NCI-H1092 (cell line): ENCODE data around the gene BARHL2.

ENCODE experiments used
- DNase-seq: peaks from one replicate; lab custom pipeline; 2025; lab: John Stamatoyannopoulos, UW

BARHL2 gene

GRCh38 chr1:90710579-90711536 is 6.2 kb downstream of the BARHL2 start:
- DNase-seq: no peak

DNA sequence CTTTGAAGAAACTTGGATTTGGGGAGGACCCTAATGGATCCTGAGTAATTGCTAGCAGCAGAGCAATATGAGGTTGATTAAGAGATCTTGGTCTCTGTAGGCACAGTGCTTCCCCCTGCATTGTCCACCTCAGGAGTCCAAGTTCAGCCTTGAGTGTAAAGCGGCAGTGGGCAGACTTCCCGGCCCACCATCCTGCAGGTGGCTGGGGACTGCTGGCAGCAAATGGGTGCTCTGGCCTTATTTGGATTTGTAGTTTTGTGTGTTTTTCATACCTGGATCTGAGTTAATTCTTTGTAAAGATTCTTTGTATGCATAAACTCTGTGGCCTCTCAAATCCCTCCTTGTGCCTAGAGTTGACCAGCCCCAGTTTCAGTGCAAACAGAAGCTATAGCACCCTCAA is 7.6 kb downstream of the BARHL2 start:
- DNase-seq: no peak

- DNase-seq: no peak
These were observed 8.3 kb downstream of the BARHL2 start for GRCh38 chr1:90708826-90709225.

DNA sequence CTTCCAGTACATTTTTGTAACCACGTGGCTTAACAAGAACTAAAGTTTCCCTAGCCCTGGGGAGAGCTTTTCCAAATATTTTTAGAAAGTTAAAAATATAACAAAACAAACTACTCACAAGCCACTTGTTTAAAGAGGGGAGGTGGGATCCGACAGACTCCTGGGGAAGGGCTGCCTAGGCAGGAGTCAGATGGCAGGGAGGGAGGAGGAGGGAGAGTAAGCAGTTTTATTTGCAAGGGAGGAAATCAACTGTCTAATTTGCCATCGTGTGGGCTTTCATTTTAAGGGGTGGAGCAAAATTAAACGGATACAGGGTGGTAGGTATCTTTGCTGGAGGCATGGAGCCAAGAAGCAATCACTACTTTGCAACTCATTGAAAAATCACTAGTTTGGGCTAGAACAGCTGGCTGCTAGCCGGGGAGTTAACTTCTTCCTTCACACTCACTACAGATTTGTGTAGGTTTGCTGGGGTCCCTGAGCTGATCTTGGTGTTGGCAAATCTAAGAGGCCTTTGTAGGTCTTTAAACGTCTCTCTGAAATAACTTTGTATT is 8.8 kb downstream of the BARHL2 start:
- DNase-seq: no peak

- no peak for DNase-seq
These were observed 9.8 kb downstream of the BARHL2 start for GRCh38 chr1:90707363-90707710.

- peak; percentile 57 for DNase-seq
These were observed 10.4 kb downstream of the BARHL2 start for GRCh38 chr1:90706437-90707362.

DNA sequence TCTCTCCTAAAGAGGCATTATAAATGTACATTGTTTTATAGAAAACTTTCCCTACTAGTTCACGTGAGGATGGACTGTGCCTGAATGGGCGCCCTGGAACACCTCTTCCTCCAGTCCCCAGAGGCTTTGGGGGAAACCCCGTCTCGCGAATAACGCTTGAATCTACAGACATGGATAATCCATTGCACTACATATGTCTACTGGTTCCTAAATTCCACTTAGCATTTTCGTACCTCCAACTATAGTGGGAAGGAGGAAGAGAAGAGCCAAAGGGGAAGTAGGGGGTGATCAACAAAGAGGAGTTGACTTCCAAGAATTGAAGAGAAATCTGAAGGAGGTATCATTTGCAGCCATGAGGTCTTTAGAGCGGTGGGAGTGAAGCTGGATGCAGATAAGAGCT is 11.1 kb downstream of the BARHL2 start:
- DNase-seq: no peak

- no peak for DNase-seq
These were observed 12.3 kb downstream of the BARHL2 start for GRCh38 chr1:90704817-90705216.

- no peak for DNase-seq
These were observed 22.3 kb downstream of the BARHL2 start for GRCh38 chr1:90694846-90695245.

- DNase-seq: no peak
These were observed 29.4 kb downstream of the BARHL2 start for GRCh38 chr1:90687747-90688146.

DNA sequence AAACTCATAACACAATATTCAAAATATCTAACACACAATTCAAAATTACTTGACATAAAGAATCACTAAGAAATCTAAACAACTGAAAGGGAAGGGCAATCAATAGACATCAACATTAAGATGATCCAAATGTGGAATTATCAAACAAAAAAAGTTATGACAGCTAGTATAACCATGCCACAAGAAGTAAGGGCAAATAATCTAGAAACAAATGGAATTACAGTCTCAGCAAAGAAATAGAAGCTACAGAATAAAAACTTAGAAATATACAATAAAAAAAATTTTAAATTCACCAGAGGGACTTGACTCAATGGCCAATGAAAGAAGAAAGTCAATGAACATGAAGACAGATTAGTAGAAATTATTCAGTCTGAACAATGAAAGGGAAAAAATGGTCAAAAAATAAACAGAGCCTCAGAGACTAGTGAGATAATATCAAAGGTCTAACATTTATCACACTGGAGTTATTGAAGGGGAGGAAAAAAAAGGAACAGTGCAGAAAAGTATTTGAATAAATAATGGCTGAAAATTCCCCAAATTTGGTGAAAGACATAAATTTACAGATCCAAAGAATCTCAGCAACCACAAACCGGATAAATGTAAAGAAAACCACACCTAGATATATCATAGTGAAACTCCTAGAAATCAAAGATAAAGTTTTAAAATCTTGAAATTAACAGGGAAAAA is 41.8 kb downstream of the BARHL2 start:
- DNase-seq: no peak

GRCh38 chr1:90671741-90672140 is 45.4 kb downstream of the BARHL2 start:
- no peak for DNase-seq

- DNase-seq: no peak
These were observed 45.9 kb downstream of the BARHL2 start for GRCh38 chr1:90671251-90671650.
